Measurements from ENCODE around the gene MPHOSPH6.
"Not testable (repeated sequence)": the region's sequence is repeated elsewhere in the genome, so short reads cannot be mapped to it uniquely, and the experiment has no call there.

Gene MPHOSPH6, protein sequence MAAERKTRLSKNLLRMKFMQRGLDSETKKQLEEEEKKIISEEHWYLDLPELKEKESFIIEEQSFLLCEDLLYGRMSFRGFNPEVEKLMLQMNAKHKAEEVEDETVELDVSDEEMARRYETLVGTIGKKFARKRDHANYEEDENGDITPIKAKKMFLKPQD

DNA sequence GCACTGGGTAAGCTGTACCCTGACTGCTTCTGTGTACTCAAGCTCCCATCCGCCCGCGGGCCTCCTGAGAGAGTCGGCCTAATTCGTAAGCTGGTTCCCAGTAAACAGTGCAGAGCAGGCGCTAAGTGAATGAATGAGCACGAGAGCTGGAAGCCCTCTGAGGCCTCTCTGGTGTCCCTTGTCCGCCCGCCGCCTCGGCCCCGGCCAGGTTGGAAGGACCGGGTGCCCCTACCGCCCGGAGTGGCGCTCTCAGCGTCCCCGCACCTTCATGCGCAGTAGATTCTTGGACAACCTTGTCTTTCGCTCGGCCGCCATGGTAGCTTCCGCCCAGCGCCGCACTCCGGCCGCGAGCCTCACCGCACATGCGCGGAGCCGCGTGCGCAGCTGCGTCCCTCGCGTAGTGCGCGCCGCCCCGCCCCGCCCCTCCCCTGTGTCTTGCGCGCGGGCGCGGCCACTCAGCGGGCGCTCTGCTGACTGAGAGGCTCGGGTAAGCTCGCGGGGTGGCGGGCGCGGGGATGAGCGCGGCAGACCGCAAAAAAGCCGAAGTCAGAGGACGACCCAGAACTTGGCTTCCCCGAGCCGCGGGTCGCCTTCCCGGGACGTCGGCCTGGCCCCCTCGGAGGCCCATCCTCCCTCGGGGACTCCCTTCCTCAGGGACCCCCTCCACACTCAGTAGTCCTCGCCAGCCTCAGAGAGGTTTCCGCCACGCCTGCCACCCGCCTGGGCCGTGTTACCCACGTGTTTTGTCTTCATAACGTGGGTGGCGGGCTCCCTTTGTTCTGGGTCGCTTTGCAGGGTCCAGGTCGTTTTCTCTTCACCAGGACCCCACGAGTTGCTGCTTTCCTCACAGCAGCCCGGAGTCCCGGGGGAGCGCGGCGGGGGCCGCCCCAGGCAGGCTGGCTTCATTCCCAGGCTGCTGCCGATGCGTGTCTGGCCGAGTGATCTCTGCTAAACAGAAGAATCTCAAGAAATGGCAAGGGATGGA, at the start of gene MPHOSPH6:
TSS of gene MPHOSPH6 (minus strand) at position 364 of the 985 bp plus-strand sequence. CDS start at position 315, 49 bp downstream.
- 0 out of 2 replicates have a peak, but pooled peaks have one; percentile 38 for TF ChIP-seq CSDC2 (CRISPR knock-in tag; IDR thresholded peaks at IDR 0.05)
- TF ChIP-seq, protein P1, sequence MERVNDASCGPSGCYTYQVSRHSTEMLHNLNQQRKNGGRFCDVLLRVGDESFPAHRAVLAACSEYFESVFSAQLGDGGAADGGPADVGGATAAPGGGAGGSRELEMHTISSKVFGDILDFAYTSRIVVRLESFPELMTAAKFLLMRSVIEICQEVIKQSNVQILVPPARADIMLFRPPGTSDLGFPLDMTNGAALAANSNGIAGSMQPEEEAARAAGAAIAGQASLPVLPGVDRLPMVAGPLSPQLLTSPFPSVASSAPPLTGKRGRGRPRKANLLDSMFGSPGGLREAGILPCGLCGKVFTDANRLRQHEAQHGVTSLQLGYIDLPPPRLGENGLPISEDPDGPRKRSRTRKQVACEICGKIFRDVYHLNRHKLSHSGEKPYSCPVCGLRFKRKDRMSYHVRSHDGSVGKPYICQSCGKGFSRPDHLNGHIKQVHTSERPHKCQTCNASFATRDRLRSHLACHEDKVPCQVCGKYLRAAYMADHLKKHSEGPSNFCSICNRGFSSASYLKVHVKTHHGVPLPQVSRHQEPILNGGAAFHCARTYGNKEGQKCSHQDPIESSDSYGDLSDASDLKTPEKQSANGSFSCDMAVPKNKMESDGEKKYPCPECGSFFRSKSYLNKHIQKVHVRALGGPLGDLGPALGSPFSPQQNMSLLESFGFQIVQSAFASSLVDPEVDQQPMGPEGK (CRISPR knock-in tag; IDR thresholded peaks at IDR 0.05; ENCODE audit: borderline replicate concordance), result peak; percentile 68; the same call in 1 of the 2 replicates
- peak; percentile 37; the same call in 1 of the 2 replicates for TF ChIP-seq ZFP3 (CRISPR knock-in tag; IDR thresholded peaks at IDR 0.05)
- TF ChIP-seq, protein P2, sequence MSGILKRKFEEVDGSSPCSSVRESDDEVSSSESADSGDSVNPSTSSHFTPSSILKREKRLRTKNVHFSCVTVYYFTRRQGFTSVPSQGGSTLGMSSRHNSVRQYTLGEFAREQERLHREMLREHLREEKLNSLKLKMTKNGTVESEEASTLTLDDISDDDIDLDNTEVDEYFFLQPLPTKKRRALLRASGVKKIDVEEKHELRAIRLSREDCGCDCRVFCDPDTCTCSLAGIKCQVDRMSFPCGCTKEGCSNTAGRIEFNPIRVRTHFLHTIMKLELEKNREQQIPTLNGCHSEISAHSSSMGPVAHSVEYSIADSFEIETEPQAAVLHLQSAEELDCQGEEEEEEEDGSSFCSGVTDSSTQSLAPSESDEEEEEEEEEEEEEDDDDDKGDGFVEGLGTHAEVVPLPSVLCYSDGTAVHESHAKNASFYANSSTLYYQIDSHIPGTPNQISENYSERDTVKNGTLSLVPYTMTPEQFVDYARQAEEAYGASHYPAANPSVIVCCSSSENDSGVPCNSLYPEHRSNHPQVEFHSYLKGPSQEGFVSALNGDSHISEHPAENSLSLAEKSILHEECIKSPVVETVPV (CRISPR knock-in tag; IDR thresholded peaks at IDR 0.05), result no peak
- peak; percentile 99 for ATAC-seq

DNA sequence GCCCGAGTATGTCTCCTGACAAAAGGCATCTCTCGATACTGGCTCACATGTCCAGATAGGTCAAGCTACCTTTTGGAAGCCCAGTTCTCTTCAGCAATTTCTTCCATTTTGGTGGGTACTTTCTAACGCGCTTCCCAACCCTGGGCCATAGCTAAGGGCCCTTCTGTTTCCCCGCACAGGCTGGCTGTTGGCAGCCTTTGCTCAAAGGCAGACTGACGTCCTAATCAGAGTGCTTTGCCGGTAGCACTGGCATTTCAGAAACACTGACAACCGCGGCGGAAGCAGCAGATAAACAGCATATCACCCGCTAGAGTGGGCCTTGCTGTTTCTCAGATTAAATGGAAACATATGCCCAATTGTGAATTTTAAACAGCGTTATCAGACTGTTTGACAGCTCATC, 49.3 kb upstream of the MPHOSPH6 start:
- no peak for TF ChIP-seq PPARA (CRISPR knock-in tag; IDR thresholded peaks at IDR 0.05; ENCODE audit: borderline replicate concordance)
- no peak for TF ChIP-seq ZNF8 (CRISPR knock-in tag; IDR thresholded peaks at IDR 0.05)
- TF ChIP-seq BACH2 (CRISPR knock-in tag; IDR thresholded peaks at IDR 0.05; ENCODE audit: borderline replicate concordance), result no peak
- no peak for TF ChIP-seq ARNTL (CRISPR knock-in tag; IDR thresholded peaks at IDR 0.05; ENCODE audit: borderline replicate concordance, low read depth)
- TF ChIP-seq ZNF70 (CRISPR knock-in tag; IDR thresholded peaks at IDR 0.05), result no peak
- no peak for TF ChIP-seq TOX (CRISPR knock-in tag; IDR thresholded peaks at IDR 0.05; ENCODE audit: borderline replicate concordance)
- TF ChIP-seq RARB (CRISPR knock-in tag; IDR thresholded peaks at IDR 0.05), result no peak
- TF ChIP-seq, protein P1 (CRISPR knock-in tag; IDR thresholded peaks at IDR 0.05; ENCODE audit: borderline replicate concordance), result no peak
- TF ChIP-seq, protein P3, sequence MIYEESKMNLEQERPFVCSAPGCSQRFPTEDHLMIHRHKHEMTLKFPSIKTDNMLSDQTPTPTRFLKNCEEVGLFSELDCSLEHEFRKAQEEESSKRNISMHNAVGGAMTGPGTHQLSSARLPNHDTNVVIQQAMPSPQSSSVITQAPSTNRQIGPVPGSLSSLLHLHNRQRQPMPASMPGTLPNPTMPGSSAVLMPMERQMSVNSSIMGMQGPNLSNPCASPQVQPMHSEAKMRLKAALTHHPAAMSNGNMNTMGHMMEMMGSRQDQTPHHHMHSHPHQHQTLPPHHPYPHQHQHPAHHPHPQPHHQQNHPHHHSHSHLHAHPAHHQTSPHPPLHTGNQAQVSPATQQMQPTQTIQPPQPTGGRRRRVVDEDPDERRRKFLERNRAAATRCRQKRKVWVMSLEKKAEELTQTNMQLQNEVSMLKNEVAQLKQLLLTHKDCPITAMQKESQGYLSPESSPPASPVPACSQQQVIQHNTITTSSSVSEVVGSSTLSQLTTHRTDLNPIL (CRISPR knock-in tag; IDR thresholded peaks at IDR 0.05; ENCODE audit: low read depth), result no peak
- TF ChIP-seq ZFP30 (CRISPR knock-in tag; IDR thresholded peaks at IDR 0.05), result no peak
- no peak for TF ChIP-seq ZNF565 (CRISPR knock-in tag; conservative IDR thresholded peaks at IDR 0.05; ENCODE audit: low read depth)
- TF ChIP-seq, protein P2 (CRISPR knock-in tag; IDR thresholded peaks at IDR 0.05), result no peak
- TF ChIP-seq ESRRG (CRISPR knock-in tag; IDR thresholded peaks at IDR 0.05), result no peak
- no peak for TF ChIP-seq ZFP3 (CRISPR knock-in tag; IDR thresholded peaks at IDR 0.05)
- no peak for TF ChIP-seq OSR1 (CRISPR knock-in tag; IDR thresholded peaks at IDR 0.05)
- TF ChIP-seq, protein P4, sequence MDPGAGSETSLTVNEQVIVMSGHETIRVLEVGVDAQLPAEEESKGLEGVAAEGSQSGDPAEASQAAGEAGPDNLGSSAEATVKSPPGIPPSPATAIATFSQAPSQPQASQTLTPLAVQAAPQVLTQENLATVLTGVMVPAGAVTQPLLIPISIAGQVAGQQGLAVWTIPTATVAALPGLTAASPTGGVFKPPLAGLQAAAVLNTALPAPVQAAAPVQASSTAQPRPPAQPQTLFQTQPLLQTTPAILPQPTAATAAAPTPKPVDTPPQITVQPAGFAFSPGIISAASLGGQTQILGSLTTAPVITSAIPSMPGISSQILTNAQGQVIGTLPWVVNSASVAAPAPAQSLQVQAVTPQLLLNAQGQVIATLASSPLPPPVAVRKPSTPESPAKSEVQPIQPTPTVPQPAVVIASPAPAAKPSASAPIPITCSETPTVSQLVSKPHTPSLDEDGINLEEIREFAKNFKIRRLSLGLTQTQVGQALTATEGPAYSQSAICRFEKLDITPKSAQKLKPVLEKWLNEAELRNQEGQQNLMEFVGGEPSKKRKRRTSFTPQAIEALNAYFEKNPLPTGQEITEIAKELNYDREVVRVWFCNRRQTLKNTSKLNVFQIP (CRISPR knock-in tag; IDR thresholded peaks at IDR 0.05; ENCODE audit: borderline replicate concordance, low read depth), result no peak
- no peak for TF ChIP-seq CSDC2 (CRISPR knock-in tag; IDR thresholded peaks at IDR 0.05)
- TF ChIP-seq ZC3H10 (CRISPR knock-in tag; IDR thresholded peaks at IDR 0.05), result no peak
- no peak; the same call in 2 of the 3 replicates for ATAC-seq

DNA sequence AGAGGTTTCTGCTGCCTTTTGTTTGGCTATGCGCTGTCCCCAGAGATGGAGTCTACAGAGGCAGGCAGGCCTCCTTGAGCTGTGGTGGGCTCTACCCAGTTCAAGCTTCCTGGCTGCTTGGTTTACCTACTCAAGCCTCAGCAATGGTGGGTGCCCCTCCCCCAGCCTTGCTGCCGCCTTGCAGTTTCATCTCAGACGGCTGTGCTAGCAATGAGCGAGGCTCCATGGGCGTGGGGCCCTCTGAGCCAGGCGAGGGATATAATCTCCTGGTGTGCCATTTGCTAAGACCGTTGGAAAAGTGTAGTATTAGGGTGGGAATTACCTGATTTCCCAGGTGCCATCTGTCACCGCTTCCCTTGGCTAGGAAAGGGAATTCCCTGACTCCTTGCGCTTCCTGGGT, 39.3 kb upstream of the MPHOSPH6 start:
- not testable (repeated sequence) for ATAC-seq
